ENCODE results near the gene TNFSF9.
"Not testable (repeated sequence)": the region's sequence is repeated elsewhere in the genome, so short reads cannot be mapped to it uniquely, and the experiment has no call there.

Gene TNFSF9

DNA sequence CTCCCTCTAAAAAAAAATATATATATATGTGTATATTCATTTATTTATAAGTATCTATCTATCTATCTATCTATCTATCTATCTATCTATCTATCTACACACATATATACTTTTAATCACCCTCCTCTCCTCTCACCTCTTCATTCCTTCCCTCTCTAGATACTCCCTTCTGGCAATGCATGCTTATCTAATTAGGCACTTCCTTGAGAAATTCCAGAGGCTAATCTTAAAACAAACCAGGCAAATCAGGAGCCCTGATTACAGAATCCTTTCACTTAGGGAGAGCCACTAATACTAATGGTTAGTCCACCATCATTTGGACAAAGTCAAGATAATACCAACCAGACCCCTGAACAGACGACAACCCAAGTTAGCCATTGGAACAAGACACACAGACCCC, 42.5 kb downstream of the TNFSF9 start:
- no peak for DNase-seq

- DNase-seq, result no peak
These were observed 46.1 kb downstream of the TNFSF9 start for GRCh38 chr19:6576869-6577475.

GRCh38 chr19:6577476-6578125, 46.8 kb downstream of the TNFSF9 start:
- DNase-seq, result peak in 1 of 2 experiments; percentile 47

- no peak for DNase-seq
These were observed 48.8 kb downstream of the TNFSF9 start for GRCh38 chr19:6579450-6580178.

- no peak for DNase-seq
These were observed 49.5 kb downstream of the TNFSF9 start for GRCh38 chr19:6580313-6580712.

DNA sequence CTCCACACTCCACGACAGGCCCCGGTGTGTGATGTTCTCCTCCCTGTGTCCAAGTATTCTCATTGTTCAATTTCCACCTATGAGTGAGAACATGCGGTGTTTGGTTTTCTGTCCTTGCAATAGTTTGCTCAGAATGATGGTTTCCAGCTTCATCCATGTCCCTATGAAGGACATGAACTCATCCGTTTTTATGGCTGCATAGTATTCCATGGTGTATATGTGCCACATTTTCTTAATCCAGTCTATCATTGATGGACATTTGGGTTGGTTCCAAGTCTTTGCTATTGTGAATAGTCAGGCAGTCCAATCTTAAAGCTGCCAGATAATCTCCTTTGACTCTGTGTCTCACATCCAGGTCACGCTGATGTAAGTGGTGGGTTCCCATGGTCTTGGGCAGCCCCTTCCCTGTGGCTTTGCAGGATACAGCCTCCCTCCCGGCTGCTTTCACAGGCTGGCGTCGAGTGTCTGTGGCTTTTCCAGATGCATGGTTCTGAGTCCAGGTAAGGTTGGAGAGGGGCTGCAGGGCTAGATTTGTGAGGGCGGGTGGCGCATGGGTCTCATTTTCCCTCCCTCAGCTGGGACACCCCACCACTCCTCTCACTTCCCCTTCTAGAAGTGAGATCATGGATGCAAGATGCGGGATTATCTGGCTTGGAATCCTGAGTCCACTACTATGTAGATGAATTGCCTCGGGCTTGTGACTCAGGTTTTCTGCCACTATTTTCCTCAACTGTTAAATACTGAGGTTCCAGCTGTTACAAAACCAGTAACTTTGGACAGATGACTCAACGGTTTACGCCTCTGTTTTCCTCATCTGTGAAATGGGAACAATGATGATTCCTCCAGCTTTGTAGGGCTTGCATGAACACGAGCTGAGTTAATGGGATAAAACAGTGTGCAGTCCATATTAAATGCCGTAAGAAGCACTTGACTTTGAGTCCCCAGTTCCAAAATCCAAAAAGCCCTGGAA, 52.0 kb downstream of the TNFSF9 start:
- DNase-seq, result not testable (repeated sequence)

Data from SHP77 (cell line).